ENCODE measurements around the gene HIF3A. TPM values are rescaled to one million over a fixed set of nuclear protein-coding genes. Genes with fewer than 3 reads are reported as not detected.

HIF3A gene
- total RNA-seq, 1 experiment from 2014 or later, result 0.98 TPM

- no peaks in the 10 kb centered on the region for H4K20me1 ChIP-seq (ENCODE audit: insufficient read depth)
- TF ChIP-seq, protein P1, sequence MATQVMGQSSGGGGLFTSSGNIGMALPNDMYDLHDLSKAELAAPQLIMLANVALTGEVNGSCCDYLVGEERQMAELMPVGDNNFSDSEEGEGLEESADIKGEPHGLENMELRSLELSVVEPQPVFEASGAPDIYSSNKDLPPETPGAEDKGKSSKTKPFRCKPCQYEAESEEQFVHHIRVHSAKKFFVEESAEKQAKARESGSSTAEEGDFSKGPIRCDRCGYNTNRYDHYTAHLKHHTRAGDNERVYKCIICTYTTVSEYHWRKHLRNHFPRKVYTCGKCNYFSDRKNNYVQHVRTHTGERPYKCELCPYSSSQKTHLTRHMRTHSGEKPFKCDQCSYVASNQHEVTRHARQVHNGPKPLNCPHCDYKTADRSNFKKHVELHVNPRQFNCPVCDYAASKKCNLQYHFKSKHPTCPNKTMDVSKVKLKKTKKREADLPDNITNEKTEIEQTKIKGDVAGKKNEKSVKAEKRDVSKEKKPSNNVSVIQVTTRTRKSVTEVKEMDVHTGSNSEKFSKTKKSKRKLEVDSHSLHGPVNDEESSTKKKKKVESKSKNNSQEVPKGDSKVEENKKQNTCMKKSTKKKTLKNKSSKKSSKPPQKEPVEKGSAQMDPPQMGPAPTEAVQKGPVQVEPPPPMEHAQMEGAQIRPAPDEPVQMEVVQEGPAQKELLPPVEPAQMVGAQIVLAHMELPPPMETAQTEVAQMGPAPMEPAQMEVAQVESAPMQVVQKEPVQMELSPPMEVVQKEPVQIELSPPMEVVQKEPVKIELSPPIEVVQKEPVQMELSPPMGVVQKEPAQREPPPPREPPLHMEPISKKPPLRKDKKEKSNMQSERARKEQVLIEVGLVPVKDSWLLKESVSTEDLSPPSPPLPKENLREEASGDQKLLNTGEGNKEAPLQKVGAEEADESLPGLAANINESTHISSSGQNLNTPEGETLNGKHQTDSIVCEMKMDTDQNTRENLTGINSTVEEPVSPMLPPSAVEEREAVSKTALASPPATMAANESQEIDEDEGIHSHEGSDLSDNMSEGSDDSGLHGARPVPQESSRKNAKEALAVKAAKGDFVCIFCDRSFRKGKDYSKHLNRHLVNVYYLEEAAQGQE (IDR thresholded peaks at IDR 0.05; ENCODE audit: low read depth), result no peak
- DNase-seq (ENCODE audit: low read depth, low spot score) (no peak), ATAC-seq (no peak)
- POLR2A ChIA-PET, result no interaction called here
- BruUV-seq (replicated peaks), result no TSS peak
- H3K36me3 ChIP-seq (ENCODE audit: control insufficient read depth in 1 of 2, insufficient read depth in 2 of 2, low read length in 2 of 2), result no peaks in the 10 kb centered on the region
- no peak overlapping the region for H3K4me3 ChIP-seq (replicated peaks in 1 of 2; ENCODE audit: low read depth in 1 of 2, low read length in 2 of 2)
- RAD21 ChIA-PET (ENCODE audit: low non-redundant PET in 1 of 2, low total read pairs in 2 of 2, uncharacterized antibody in 2 of 2, unreplicated experiment in 2 of 2), result no interaction called here
- H3K27ac ChIP-seq (ENCODE audit: low read depth, low read length), result no peak overlapping the region
- no peak overlapping the region for H3K4me2 ChIP-seq (ENCODE audit: low read length)
- no peaks in the 10 kb centered on the region for H3K4me1 ChIP-seq (ENCODE audit: control insufficient read depth in 1 of 2, insufficient read depth in 2 of 2, low read length in 2 of 2)
- no peaks in the 10 kb centered on the region for H3K79me2 ChIP-seq (ENCODE audit: insufficient read depth, low read length)
- no peak overlapping the region for H3K9ac ChIP-seq (ENCODE audit: low read length)
- no peaks in the 10 kb centered on the region for H3K27me3 ChIP-seq (ENCODE audit: insufficient read depth, low read length)
- intact Hi-C loops (cut with micrococcal nuclease), result no loop called here
- H3K9me2 ChIP-seq (ENCODE audit: insufficient read depth), result no peaks in the 10 kb centered on the region
- H2AFZ ChIP-seq (ENCODE audit: low read depth, low read length, poor library complexity, severe bottlenecking), result no peak overlapping the region
- CTCF ChIA-PET, result no interaction called here
- peaks cover 6 to 22% of the 10 kb centered on the region in 2 experiments; a peak in 2 of 4 replicates for H3K9me3 ChIP-seq (ENCODE audit: control insufficient read depth in 1 of 2, insufficient read depth in 1 of 2, low read depth in 1 of 2, low read length in 2 of 2)
These were observed 31.2 kb downstream of the HIF3A start for GRCh38 chr19:46328079-46328478.

DNA sequence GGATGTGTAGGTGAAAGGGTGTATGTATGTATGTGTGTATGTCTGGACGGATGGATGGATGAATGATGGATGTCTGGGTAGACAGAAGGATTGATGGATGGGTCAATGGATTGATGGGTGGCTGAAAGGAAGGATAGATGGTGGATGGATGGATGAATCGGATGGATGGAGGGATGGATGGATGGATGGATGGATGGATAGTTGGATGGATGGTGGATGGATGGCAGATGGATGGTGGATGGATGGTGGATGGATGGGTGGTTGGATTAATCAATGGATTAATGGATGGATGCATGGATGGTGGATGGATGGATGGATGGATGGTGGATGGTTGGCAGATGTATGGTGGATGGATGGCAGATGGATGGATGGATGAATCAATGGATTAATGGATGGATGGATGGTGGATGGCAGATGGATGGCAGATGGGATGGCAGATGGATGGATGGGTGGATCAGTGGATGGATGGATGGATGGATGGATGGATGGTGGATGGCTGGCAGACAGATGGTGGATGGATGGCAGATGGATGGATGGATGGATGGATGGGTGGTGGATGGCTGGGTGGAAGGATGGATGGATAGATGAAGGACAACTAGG lies 33.6 kb downstream of the HIF3A start:
- RAD21 ChIA-PET (ENCODE audit: low non-redundant PET in 1 of 2, low total read pairs in 2 of 2, uncharacterized antibody in 2 of 2, unreplicated experiment in 2 of 2), result no interaction called here
- H3K27me3 ChIP-seq (ENCODE audit: insufficient read depth, low read length), result no peaks in the 10 kb centered on the region
- no peaks in the 10 kb centered on the region for H4K20me1 ChIP-seq (ENCODE audit: insufficient read depth)
- H2AFZ ChIP-seq (ENCODE audit: low read depth, low read length, poor library complexity, severe bottlenecking), result no peak overlapping the region
- DNase-seq (ENCODE audit: low read depth, low spot score) (no peak), ATAC-seq (no peak)
- CTCF ChIA-PET, result no interaction called here
- POLR2A ChIA-PET, result no interaction called here
- peaks cover 6 to 21% of the 10 kb centered on the region in 2 experiments; a peak in 2 of 4 replicates for H3K9me3 ChIP-seq (ENCODE audit: control insufficient read depth in 1 of 2, insufficient read depth in 1 of 2, low read depth in 1 of 2, low read length in 2 of 2)
- no peak overlapping the region for H3K9ac ChIP-seq (ENCODE audit: low read length)
- no peaks in the 10 kb centered on the region for H3K9me2 ChIP-seq (ENCODE audit: insufficient read depth)
- no peak overlapping the region for H3K27ac ChIP-seq (ENCODE audit: low read depth, low read length)
- no peak overlapping the region for H3K4me2 ChIP-seq (ENCODE audit: low read length)
- no peaks in the 10 kb centered on the region for H3K4me1 ChIP-seq (ENCODE audit: control insufficient read depth in 1 of 2, insufficient read depth in 2 of 2, low read length in 2 of 2)
- intact Hi-C loops (cut with micrococcal nuclease), result no loop called here
- no peaks in the 10 kb centered on the region for H3K36me3 ChIP-seq (ENCODE audit: control insufficient read depth in 1 of 2, insufficient read depth in 2 of 2, low read length in 2 of 2)
- no TSS peak for BruUV-seq (replicated peaks)
- H3K4me3 ChIP-seq (replicated peaks in 1 of 2; ENCODE audit: low read depth in 1 of 2, low read length in 2 of 2), result no peak overlapping the region
- H3K79me2 ChIP-seq (ENCODE audit: insufficient read depth, low read length), result no peaks in the 10 kb centered on the region
- TF ChIP-seq SP1 (IDR thresholded peaks at IDR 0.05; ENCODE audit: low read depth) (no peak), POLR2AphosphoS5 (IDR thresholded peaks at IDR 0.05; ENCODE audit: low read depth, low read length) (no peak), ZBTB33 (IDR thresholded peaks at IDR 0.05; ENCODE audit: extremely low read depth, insufficient replicate concordance, low read length) (no peak), ELF1 (IDR thresholded peaks at IDR 0.05; ENCODE audit: borderline replicate concordance, low read depth) (no peak), CBX3 (IDR thresholded peaks at IDR 0.05; ENCODE audit: low read depth) (no peak), FOSL1 (IDR thresholded peaks at IDR 0.05; ENCODE audit: low read depth) (no peak), JUND (IDR thresholded peaks at IDR 0.05) (no peak), SIN3A (IDR thresholded peaks at IDR 0.05; ENCODE audit: low read depth) (no peak), EZH2phosphoT487 (IDR thresholded peaks at IDR 0.05; ENCODE audit: borderline replicate concordance) (no peak), CEBPB (IDR thresholded peaks at IDR 0.05; ENCODE audit: low read depth) (no peak)
- TF ChIP-seq, protein P2, sequence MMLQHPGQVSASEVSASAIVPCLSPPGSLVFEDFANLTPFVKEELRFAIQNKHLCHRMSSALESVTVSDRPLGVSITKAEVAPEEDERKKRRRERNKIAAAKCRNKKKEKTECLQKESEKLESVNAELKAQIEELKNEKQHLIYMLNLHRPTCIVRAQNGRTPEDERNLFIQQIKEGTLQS (IDR thresholded peaks at IDR 0.05), result no peak

Measured in HCT116 (cell line).